ENCODE results near the gene TCF7L1. TPM values are rescaled to one million over a fixed set of nuclear protein-coding genes. Genes with fewer than 3 reads are reported as not detected.

Gene TCF7L1
- polyA plus RNA-seq, 1 donor from 2014 or later, result not detected

GRCh38 chr2:85246348-85246747 is 113.2 kb downstream of the TCF7L1 start:
- Histone ChIP-seq H3F3A (ENCODE audit: insufficient read depth, low read length, poor library complexity, severe bottlenecking) (no peaks in the 10 kb centered on the region), H3K4me2 (ENCODE audit: low read length) (no peak overlapping the region), H3K4me3 (ENCODE audit: low read length) (peak overlapping the region; percentile 47), H3K36me3 (ENCODE audit: insufficient read depth, low read length) (no peaks in the 10 kb centered on the region), H3K79me2 (replicated peaks; ENCODE audit: insufficient read depth, low read length) (no peaks in the 10 kb centered on the region), H3K9ac (ENCODE audit: low read length) (no peak overlapping the region), H3K27me3 (ENCODE audit: insufficient read depth, low read depth, low read length) (no peaks in the 10 kb centered on the region), H4K20me1 (ENCODE audit: insufficient read depth) (no peaks in the 10 kb centered on the region), H2AFZ (ENCODE audit: low read depth, low read length) (no peak overlapping the region), H3K9me2 (ENCODE audit: insufficient read depth, low read length) (no peaks in the 10 kb centered on the region), H3K9me3 (ENCODE audit: low read length) (no peaks in the 10 kb centered on the region), H3K27ac (ENCODE audit: low read length) (peak overlapping the region; percentile 45)
- TF ChIP-seq REST (IDR thresholded peaks at IDR 0.05; ENCODE audit: borderline replicate concordance) (no peak), EP300 (conservative IDR thresholded peaks at IDR 0.05; ENCODE audit: poor library complexity, severe bottlenecking) (peak; percentile 29)

GRCh38 chr2:85247610-85248009 is 114.4 kb downstream of the TCF7L1 start:
- no peaks in the 10 kb centered on the region for H3F3A ChIP-seq (ENCODE audit: insufficient read depth, low read length, poor library complexity, severe bottlenecking)
- no peak overlapping the region for H2AFZ ChIP-seq (ENCODE audit: low read depth, low read length)
- TF ChIP-seq TAF1 (IDR thresholded peaks at IDR 0.05; ENCODE audit: low read depth), result no peak
- no peak for TF ChIP-seq MXI1 (conservative IDR thresholded peaks at IDR 0.05; ENCODE audit: poor library complexity, severe bottlenecking)
- no peak for TF ChIP-seq RAD21 (conservative IDR thresholded peaks at IDR 0.05)
- TF ChIP-seq CTCF (IDR thresholded peaks at IDR 0.05; ENCODE audit: poor library complexity, severe bottlenecking), result no peak
- TF ChIP-seq REST (IDR thresholded peaks at IDR 0.05; ENCODE audit: borderline replicate concordance), result no peak
- H3K36me3 ChIP-seq (ENCODE audit: insufficient read depth, low read length), result no peaks in the 10 kb centered on the region
- H3K4me2 ChIP-seq (ENCODE audit: low read length), result no peak overlapping the region
- H3K9me3 ChIP-seq (ENCODE audit: low read length), result no peaks in the 10 kb centered on the region
- H3K9ac ChIP-seq (ENCODE audit: low read length), result no peak overlapping the region
- H3K27ac ChIP-seq (ENCODE audit: low read length), result no peak overlapping the region
- H3K9me2 ChIP-seq (ENCODE audit: insufficient read depth, low read length), result no peaks in the 10 kb centered on the region
- H3K4me3 ChIP-seq (ENCODE audit: low read length), result no peak overlapping the region
- no peaks in the 10 kb centered on the region for H3K79me2 ChIP-seq (replicated peaks; ENCODE audit: insufficient read depth, low read length)
- H3K27me3 ChIP-seq (ENCODE audit: insufficient read depth, low read depth, low read length), result no peaks in the 10 kb centered on the region
- no peaks in the 10 kb centered on the region for H4K20me1 ChIP-seq (ENCODE audit: insufficient read depth)
